Esophagus muscularis mucosa (tissue), 4 donors: ENCODE measurements around the gene ACTL8. TPM values are rescaled to one million over a fixed set of nuclear protein-coding genes. Genes with fewer than 3 reads are reported as not detected.

ENCODE experiments used
- DNase-seq: peaks from one replicate; pipeline ENCODE4 v3.0.0-alpha.2; 2017; ENCODE audit errors: extremely low spot score
- H3K27ac ChIP-seq, 4 donors: fragments of 200-600 bp; sonication (generic); replicated peaks in 1 of 4; 1 replicate in 3 of 4; 2 replicates in 1 of 4; pipeline ENCODE4 v1.5.1; 2016 to 2019; ENCODE audit warnings: mild to moderate bottlenecking in 1 of 4
- H3K27me3 ChIP-seq, 4 donors: fragments of 200-600 bp; sonication (generic); one replicate each; pipeline versions ENCODE4 v1.5.1 to v1.6.0; 2016 to 2019
- H3K36me3 ChIP-seq, 4 donors: fragments of 200-600 bp; sonication (generic); one replicate each; pipeline ENCODE4 v1.5.1; 2016 to 2019
- H3K4me1 ChIP-seq, 4 donors: fragments of 200-600 bp; sonication (generic); one replicate each; pipeline ENCODE4 v1.5.1; 2016 to 2019
- H3K4me3 ChIP-seq, 4 donors: fragments of 200-600 bp; sonication (generic); 1 replicate in 2 of 4; 2 replicates in 2 of 4; pipeline ENCODE4 v1.5.1; 2016 to 2019; ENCODE audit warnings: mild to moderate bottlenecking in 4 of 4, moderate library complexity in 1 of 4
- H3K9me3 ChIP-seq, 4 donors: fragments of 200-600 bp; sonication (generic); 1 replicate in 3 of 4; 2 replicates in 1 of 4; pipeline ENCODE4 v1.5.1; 2016 to 2019
- CTCF ChIP-seq, 3 experiments: fragments of 200-600 bp in 2 of 3; fragments of 450-650 bp in 1 of 3; sonication (generic) in 2 of 3; IDR thresholded peaks; one replicate each; pipeline ENCODE4 v1.5.1; 2017 to 2019; ENCODE audit warnings: antibody characterized with exemption in 3 of 3, mild to moderate bottlenecking in 2 of 3, moderate library complexity in 1 of 3
- EP300 ChIP-seq: sonication (generic); formaldehyde crosslinking; IDR thresholded peaks from one replicate; pipeline ENCODE4 v1.6.1; 2017; ENCODE audit warnings: antibody characterized with exemption
- POLR2A ChIP-seq: fragments of 450-650 bp; IDR thresholded peaks from one replicate; pipeline ENCODE4 v1.6.1; 2017; ENCODE audit warnings: antibody characterized with exemption, moderate library complexity, mild to moderate bottlenecking, low read depth
- POLR2AphosphoS5 ChIP-seq, 2 donors: sonication (generic); formaldehyde crosslinking; IDR thresholded peaks; one replicate each; pipeline ENCODE4 v1.6.1; 2017; ENCODE audit warnings: antibody characterized with exemption in 2 of 2
- WGBS: methylation state at CpG from one replicate; pipeline ENCODE4 v1.1.5; 2018; 5-methylcytosine and 5-hydroxymethylcytosine counted together
- intact Hi-C: fragments of 100-400 bp; cut with DNase I; formaldehyde crosslinking; loops from one replicate; pipeline ENCODE4 v1.15.1; 2023
- total RNA-seq, 4 donors: library from RNA; depleted of rRNA; stranded (reverse); fragments of >200 nt; gene quantifications; one replicate each; pipeline versions ENCODE4 v1.1.0 to v1.2.1, GENCODE V29; 2016

ACTL8 gene
- total RNA-seq, 4 donors from 2014 or later: not detected

- no peaks in the 10 kb centered on the region for H3K36me3 ChIP-seq
- intact Hi-C loops: no loop called here
- H3K27me3 ChIP-seq: peaks cover 0 to 63% (median 0%) of the 10 kb centered on the region in 4 donors
- no peak for DNase-seq
- no peaks in the 10 kb centered on the region for H3K9me3 ChIP-seq
- no peaks in the 10 kb centered on the region for H3K4me1 ChIP-seq
- H3K4me3 ChIP-seq: no peak overlapping the region
- TF ChIP-seq EP300: no peak
- no peak for TF ChIP-seq POLR2AphosphoS5 (IDR thresholded peaks at IDR 0.05)
- no peak for TF ChIP-seq CTCF (IDR thresholded peaks at IDR 0.05)
- no peak for TF ChIP-seq POLR2A
- H3K27ac ChIP-seq: no peak overlapping the region
- 83% methylated on average over 4 of the region's 4 CpGs for WGBS
Observed at GRCh38 chr1:17857109-17857499, 102.0 kb downstream of the ACTL8 start.

- Histone ChIP-seq H3K27me3 (peaks cover 0 to 63% (median 0%) of the 10 kb centered on the region in 4 donors), H3K36me3 (no peaks in the 10 kb centered on the region), H3K4me3 (no peak overlapping the region), H3K4me1 (no peaks in the 10 kb centered on the region), H3K27ac (no peak overlapping the region), H3K9me3 (no peaks in the 10 kb centered on the region)
- no peak for DNase-seq
- TF ChIP-seq POLR2AphosphoS5 (IDR thresholded peaks at IDR 0.05) (no peak), EP300 (no peak), CTCF (IDR thresholded peaks at IDR 0.05) (no peak)
- WGBS: 35% methylated on average over 5 of the region's 5 CpGs
- intact Hi-C loops: no loop called here
Observed at GRCh38 chr1:17857996-17858395, 102.9 kb downstream of the ACTL8 start.

GRCh38 chr1:17860812-17861211 is 105.7 kb downstream of the ACTL8 start:
- H3K27ac ChIP-seq: no peak overlapping the region
- no peak for TF ChIP-seq POLR2A
- TF ChIP-seq POLR2AphosphoS5 (IDR thresholded peaks at IDR 0.05): no peak
- TF ChIP-seq EP300: no peak
- TF ChIP-seq CTCF (IDR thresholded peaks at IDR 0.05): no peak
- intact Hi-C loops: no loop called here

GRCh38 chr1:17861685-17862084 is 106.6 kb downstream of the ACTL8 start:
- no peak for TF ChIP-seq EP300
- no peak for TF ChIP-seq POLR2A
- TF ChIP-seq CTCF (IDR thresholded peaks at IDR 0.05): no peak
- TF ChIP-seq POLR2AphosphoS5 (IDR thresholded peaks at IDR 0.05): no peak
- Histone ChIP-seq H3K4me1 (no peaks in the 10 kb centered on the region), H3K27ac (no peak overlapping the region), H3K36me3 (no peaks in the 10 kb centered on the region), H3K9me3 (no peaks in the 10 kb centered on the region), H3K4me3 (no peak overlapping the region), H3K27me3 (peaks cover 0 to 35% (median 0%) of the 10 kb centered on the region in 4 donors)
- DNase-seq: no peak
- 34% methylated on average over 3 of the region's 3 CpGs for WGBS
- intact Hi-C loops: no loop called here

More at GRCh38 chr1:17860812-17861211, 105.7 kb downstream of the ACTL8 start:
- Histone ChIP-seq H3K4me1 (no peaks in the 10 kb centered on the region), H3K4me3 (no peak overlapping the region), H3K9me3 (no peaks in the 10 kb centered on the region), H3K36me3 (no peaks in the 10 kb centered on the region), H3K27me3 (peaks cover 0 to 43% (median 0%) of the 10 kb centered on the region in 4 donors)
- 82% methylated on average over 1 of the region's 1 CpG for WGBS
- no peak for DNase-seq

GRCh38 chr1:17862121-17862520 is 107.0 kb downstream of the ACTL8 start:
- 63% methylated on average over 2 of the region's 2 CpGs for WGBS
- H3K27ac ChIP-seq: no peak overlapping the region
- no peak overlapping the region for H3K4me3 ChIP-seq
- no peaks in the 10 kb centered on the region for H3K9me3 ChIP-seq
- no peaks in the 10 kb centered on the region for H3K36me3 ChIP-seq
- TF ChIP-seq EP300 (no peak), CTCF (IDR thresholded peaks at IDR 0.05) (no peak)
- intact Hi-C loops: no loop called here
- H3K4me1 ChIP-seq: no peaks in the 10 kb centered on the region
- no peak for DNase-seq
- H3K27me3 ChIP-seq: peaks cover 0 to 35% (median 0%) of the 10 kb centered on the region in 4 donors
